Cerebellar cortex (tissue), 1 donor: Measurements from ENCODE around the gene CCNI.

Source experiments
- DNase-seq: peaks from one replicate; pipeline ENCODE4 v3.0.0-alpha.2; 2015; ENCODE audit warnings: low spot score

Gene CCNI

DNA sequence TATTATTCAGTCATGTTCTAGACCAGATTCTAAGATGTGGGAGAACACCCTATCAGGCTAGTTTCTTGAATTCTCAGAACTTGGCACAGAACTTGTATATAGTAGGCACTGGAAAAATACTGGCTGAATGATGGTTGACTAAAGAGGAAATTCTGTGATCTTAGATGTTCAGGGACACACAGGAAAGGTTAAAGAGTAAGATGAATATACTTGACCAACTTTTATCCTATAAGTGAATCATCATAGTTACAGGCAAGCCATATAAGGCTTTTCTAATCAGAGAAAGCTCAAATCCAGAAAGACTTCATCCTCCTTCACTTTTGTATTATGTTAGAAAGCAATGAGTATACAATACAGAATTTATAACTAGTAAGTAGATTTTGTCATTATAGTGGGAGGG lies 72.4 kb downstream of the CCNI start:
- no peak for DNase-seq

DNA sequence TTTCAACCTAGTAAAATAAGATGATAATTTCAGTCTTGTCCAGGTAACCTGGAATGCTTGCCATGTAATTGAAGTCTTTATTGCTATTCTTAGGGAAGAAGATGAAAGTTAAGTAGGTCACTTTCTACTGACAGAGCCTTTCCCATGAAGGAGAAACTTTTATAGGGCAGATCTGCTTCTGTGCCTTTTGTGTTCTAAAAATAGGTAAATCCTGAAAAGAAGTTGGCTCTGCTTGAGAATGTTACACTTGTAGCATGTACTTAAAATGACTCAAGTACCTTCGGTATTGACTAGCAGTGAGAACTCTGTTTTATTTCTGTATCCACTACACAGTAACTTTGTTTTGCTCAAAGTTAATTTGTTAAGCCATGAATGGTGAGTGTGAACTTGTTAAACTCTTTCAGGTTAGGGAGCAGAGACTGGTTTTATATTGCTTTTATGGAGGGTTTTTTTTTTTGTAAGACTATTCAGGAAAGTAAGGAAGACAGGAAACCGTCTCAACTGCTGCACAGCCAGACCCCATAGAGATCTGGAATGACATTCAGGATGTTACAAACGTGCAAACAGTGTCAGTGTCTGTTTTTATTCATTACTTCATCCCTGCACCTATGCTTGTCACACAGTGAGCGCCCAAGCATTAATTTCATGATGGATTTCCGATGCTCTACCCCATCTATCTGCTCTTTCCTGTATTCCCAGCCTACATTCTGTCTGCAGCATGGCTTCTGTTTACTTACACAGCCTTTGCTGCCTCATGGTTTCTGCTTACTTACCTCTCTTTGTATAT lies 73.3 kb downstream of the CCNI start:
- no peak for DNase-seq

DNA sequence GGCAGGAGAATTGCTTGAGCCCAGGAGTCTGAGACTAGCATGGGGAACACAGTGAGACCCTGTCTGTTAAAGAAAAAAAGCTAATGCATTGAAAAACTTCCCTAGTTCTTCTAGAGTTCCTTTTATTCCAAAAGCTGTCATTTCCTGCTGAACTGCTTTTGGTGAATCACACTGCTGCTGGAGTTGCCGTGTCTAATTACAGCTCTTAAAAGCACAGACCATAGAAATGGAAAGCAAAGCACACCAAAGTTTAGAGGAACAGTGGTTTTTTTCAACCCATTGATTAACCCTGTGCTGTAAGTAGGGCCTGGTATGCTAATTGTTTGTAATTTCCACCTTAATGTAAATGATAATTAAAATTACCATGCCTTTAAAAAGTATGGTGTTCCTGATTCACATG lies 73.9 kb downstream of the CCNI start:
- DNase-seq, result no peak

- DNase-seq, result no peak
These were observed 77.4 kb downstream of the CCNI start for GRCh38 chr4:76998251-76998901.

DNA sequence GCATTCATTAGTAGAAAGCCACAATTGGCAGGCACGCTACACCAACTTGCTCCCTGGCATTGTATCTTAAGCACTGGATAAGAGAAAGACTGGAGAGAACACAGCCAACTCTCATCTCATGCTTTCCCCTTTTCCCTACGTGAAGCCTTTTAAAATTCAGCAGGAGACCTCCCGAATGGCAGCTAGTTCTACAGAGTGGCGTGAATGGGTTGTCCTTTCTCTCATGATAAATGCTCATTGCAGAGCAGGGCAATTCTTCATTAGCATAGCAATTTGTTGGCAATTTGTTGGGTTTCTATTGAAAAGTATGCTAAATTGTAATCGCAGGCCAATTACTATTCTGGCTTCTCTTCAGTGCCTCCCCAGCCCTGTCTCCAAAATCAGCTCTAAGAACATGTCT lies 78.3 kb downstream of the CCNI start:
- peak; percentile 21 for DNase-seq
